Esophagus squamous epithelium (tissue), 5 donors: ENCODE results near the gene FAM151B. TPM values are rescaled to one million over a fixed set of nuclear protein-coding genes. Genes with fewer than 3 reads are reported as not detected.

Experiments
- DNase-seq: peaks from one replicate; lab custom pipeline; 2025; lab: John Stamatoyannopoulos, UW
- H3K27ac ChIP-seq, 4 donors: fragments of 200-600 bp; sonication (generic); one replicate each; pipeline ENCODE4 v1.5.1; 2016 to 2019; ENCODE audit warnings: mild to moderate bottlenecking in 1 of 4
- H3K27me3 ChIP-seq, 4 donors: fragments of 200-600 bp; sonication (generic); 1 replicate in 3 of 4; 2 replicates in 1 of 4; pipeline versions ENCODE4 v1.5.1 to v1.6.0; 2017 to 2021; ENCODE audit warnings: antibody characterized with exemption in 1 of 4
- H3K36me3 ChIP-seq, 3 donors: fragments of 200-600 bp; sonication (generic); one replicate each; pipeline ENCODE4 v1.5.1; 2016 to 2019
- H3K4me1 ChIP-seq, 3 donors: fragments of 200-600 bp; sonication (generic); one replicate each; pipeline ENCODE4 v1.5.1; 2017 to 2019
- H3K4me3 ChIP-seq, 4 donors: fragments of 200-600 bp; sonication (generic); 1 replicate in 3 of 4; 2 replicates in 1 of 4; pipeline ENCODE4 v1.5.1; 2016 to 2019; ENCODE audit warnings: mild to moderate bottlenecking in 2 of 4, moderate library complexity in 1 of 4
- H3K9me3 ChIP-seq, 3 donors: fragments of 200-600 bp; sonication (generic); one replicate each; pipeline ENCODE4 v1.5.1; 2016 to 2019
- POLR2A ChIP-seq, 4 donors: fragments of 450-650 bp; IDR thresholded peaks; one replicate each; pipeline ENCODE4 v1.6.1; 2017; ENCODE audit warnings: antibody characterized with exemption in 4 of 4, mild to moderate bottlenecking in 4 of 4, moderate library complexity in 3 of 4
- WGBS, 2 donors: methylation state at CpG; one replicate each; pipeline ENCODE4 v1.1.5; 2018; 5-methylcytosine and 5-hydroxymethylcytosine counted together
- intact Hi-C: fragments of 100-400 bp; cut with DNase I; formaldehyde crosslinking; loops from one replicate; pipeline ENCODE4 v1.15.0; 2022
- total RNA-seq, 4 donors: library from RNA; depleted of rRNA; stranded (reverse); fragments of >200 nt; gene quantifications; one replicate each; pipeline ENCODE4 v1.1.0, GENCODE V29; 2016
- TF ChIP-seq, protein P1 (sequence below), 6 experiments: fragments of 450-650 bp in 4 of 6; fragments of 200-600 bp in 2 of 6; sonication (generic) in 2 of 6; IDR thresholded peaks; one replicate each; pipeline ENCODE4 v1.5.1; 2016 to 2019; ENCODE audit warnings: antibody characterized with exemption in 6 of 6, mild to moderate bottlenecking in 4 of 6, moderate library complexity in 4 of 6
- donor health status: DM: yes; HTN: yes; CAD: no.

FAM151B gene, protein sequence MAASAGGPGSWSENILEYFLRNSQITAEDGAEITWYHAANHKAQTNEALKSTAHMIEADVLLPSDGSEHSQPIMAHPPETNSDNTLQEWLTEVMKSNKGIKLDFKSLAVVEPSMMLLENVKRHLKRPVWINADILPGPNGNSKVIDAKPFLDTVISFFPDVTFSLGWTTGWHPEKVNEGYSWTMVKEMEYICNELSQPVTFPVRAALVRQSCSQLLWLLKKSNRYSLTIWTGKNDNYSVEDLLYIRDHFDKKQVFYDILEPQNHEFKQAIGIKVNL
- 1 to 10 TPM in 1 of 4 donors, under 1 TPM in 3; 0.38 to 3.6 (median 0.84) TPM for total RNA-seq

- intact Hi-C loops = loop anchor here (10.0 kb wide), 1 partner anchor 177 kb away; no protein-coding TSS in a partner anchor
- TF ChIP-seq, protein P1, sequence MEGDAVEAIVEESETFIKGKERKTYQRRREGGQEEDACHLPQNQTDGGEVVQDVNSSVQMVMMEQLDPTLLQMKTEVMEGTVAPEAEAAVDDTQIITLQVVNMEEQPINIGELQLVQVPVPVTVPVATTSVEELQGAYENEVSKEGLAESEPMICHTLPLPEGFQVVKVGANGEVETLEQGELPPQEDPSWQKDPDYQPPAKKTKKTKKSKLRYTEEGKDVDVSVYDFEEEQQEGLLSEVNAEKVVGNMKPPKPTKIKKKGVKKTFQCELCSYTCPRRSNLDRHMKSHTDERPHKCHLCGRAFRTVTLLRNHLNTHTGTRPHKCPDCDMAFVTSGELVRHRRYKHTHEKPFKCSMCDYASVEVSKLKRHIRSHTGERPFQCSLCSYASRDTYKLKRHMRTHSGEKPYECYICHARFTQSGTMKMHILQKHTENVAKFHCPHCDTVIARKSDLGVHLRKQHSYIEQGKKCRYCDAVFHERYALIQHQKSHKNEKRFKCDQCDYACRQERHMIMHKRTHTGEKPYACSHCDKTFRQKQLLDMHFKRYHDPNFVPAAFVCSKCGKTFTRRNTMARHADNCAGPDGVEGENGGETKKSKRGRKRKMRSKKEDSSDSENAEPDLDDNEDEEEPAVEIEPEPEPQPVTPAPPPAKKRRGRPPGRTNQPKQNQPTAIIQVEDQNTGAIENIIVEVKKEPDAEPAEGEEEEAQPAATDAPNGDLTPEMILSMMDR (IDR thresholded peaks at IDR 0.05) = peak in 1 of 6 experiments; percentile 2
- peak in 1 of 4 donors; percentile 47 for TF ChIP-seq POLR2A (IDR thresholded peaks at IDR 0.05)
- WGBS, 2 donors = 0 to 4% methylated on average over 18 to 23 of the region's 85 CpGs
- H3K27me3 ChIP-seq = no peaks in the 10 kb centered on the region
- DNase-seq = peak; percentile 9
- H3K27ac ChIP-seq = peak within 1 kb of the TSS; percentile 78 to 86 (median 86)
- H3K4me3 ChIP-seq = peak within 1 kb of the TSS; percentile 57 to 72 (median 67)
- peaks cover 0 to 7% (median 0%) of the 10 kb centered on the region in 3 donors for H3K36me3 ChIP-seq
- peaks cover 0 to 2% (median 0%) of the 10 kb centered on the region in 3 donors for H3K9me3 ChIP-seq
- peaks cover 2 to 31% (median 9%) of the 10 kb centered on the region in 3 donors for H3K4me1 ChIP-seq
Observed at GRCh38 chr5:80487829-80488721, at the start of gene FAM151B. FAM151B (plus strand) TSS chr5:80488100; CDS start chr5:80488124, 24 bp downstream.

- H3K4me3 ChIP-seq = no peak overlapping the region
- DNase-seq = no peak
- TF ChIP-seq POLR2A (IDR thresholded peaks at IDR 0.05) = no peak
- TF ChIP-seq, protein P1 (IDR thresholded peaks at IDR 0.05) = no peak
- 90 to 94% methylated on average over 4 of the region's 4 CpGs for WGBS, 2 donors
- H3K9me3 ChIP-seq = no peaks in the 10 kb centered on the region
- H3K27ac ChIP-seq = no peak overlapping the region
- intact Hi-C loops = no loop called here
- H3K27me3 ChIP-seq = no peaks in the 10 kb centered on the region
- H3K4me1 ChIP-seq = no peaks in the 10 kb centered on the region
- peaks cover 0 to 81% (median 3%) of the 10 kb centered on the region in 3 donors for H3K36me3 ChIP-seq
Observed at GRCh38 chr5:80438739-80439138, 49.2 kb upstream of the FAM151B start.

DNA sequence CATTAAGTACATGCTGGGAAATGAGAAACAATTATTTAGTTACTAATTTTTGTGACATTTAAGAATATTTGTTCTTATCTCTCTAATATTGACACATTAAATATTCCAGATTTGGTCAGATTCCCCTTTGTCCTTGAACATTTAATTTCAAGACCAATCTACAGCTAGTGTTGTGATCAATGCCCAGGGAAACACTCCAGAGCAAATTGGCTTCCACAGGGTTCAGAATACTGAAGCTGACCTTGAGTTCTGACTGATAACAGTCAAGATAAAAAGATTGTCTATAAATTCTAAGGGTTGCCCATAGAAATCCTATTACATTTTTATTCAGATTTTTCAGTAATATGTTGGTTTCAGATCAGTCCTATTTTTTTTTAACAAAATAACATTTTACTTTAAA, 48.7 kb upstream of the FAM151B start:
- H3K4me3 ChIP-seq = no peak overlapping the region
- peaks cover 0 to 82% (median 3%) of the 10 kb centered on the region in 3 donors for H3K36me3 ChIP-seq
- no peak for TF ChIP-seq POLR2A (IDR thresholded peaks at IDR 0.05)
- TF ChIP-seq, protein P1 (IDR thresholded peaks at IDR 0.05) = no peak
- intact Hi-C loops = no loop called here
- no peaks in the 10 kb centered on the region for H3K4me1 ChIP-seq
- no peak overlapping the region for H3K27ac ChIP-seq
- no peak for DNase-seq
- no peaks in the 10 kb centered on the region for H3K9me3 ChIP-seq
- no peaks in the 10 kb centered on the region for H3K27me3 ChIP-seq

DNA sequence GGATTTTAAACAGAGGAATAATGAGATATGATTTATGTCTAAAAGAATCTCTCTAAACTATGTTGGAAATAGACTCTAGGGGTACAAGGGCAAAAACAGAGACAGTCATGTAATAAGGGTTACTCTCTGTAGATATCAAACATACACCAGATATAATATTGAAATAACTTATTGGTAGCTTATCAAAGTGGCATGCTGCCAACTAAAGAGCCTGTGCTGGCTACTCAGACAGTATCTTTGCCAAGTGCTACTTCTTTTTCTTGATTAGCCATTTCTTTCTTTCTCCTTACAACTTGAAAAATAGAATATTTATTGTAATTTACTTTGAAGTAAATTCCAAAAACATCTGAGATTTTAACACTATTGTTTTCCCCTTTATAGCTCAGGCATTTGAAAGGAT, 45.2 kb upstream of the FAM151B start:
- Histone ChIP-seq H3K4me3 (no peak overlapping the region), H3K9me3 (no peaks in the 10 kb centered on the region), H3K27ac (no peak overlapping the region), H3K36me3 (peaks cover 0 to 78% (median 3%) of the 10 kb centered on the region in 3 donors), H3K4me1 (no peaks in the 10 kb centered on the region), H3K27me3 (no peaks in the 10 kb centered on the region)
- TF ChIP-seq POLR2A (IDR thresholded peaks at IDR 0.05) = no peak
- TF ChIP-seq, protein P1 (IDR thresholded peaks at IDR 0.05) = no peak
- intact Hi-C loops = no loop called here
- DNase-seq = no peak

GRCh38 chr5:80453366-80453765, 34.5 kb upstream of the FAM151B start:
- Histone ChIP-seq H3K27ac (no peak overlapping the region), H3K4me3 (no peak overlapping the region), H3K4me1 (no peaks in the 10 kb centered on the region), H3K36me3 (peaks cover 0 to 91% (median 2%) of the 10 kb centered on the region in 3 donors), H3K27me3 (no peaks in the 10 kb centered on the region), H3K9me3 (no peaks in the 10 kb centered on the region)
- DNase-seq = no peak
- TF ChIP-seq, protein P1 (IDR thresholded peaks at IDR 0.05) = no peak
- no peak for TF ChIP-seq POLR2A (IDR thresholded peaks at IDR 0.05)
- intact Hi-C loops = no loop called here
- 91 to 94% methylated on average over 2 of the region's 2 CpGs for WGBS, 2 donors
